SJSA1 (cell line): ENCODE results near the gene MDFI. TPM values are rescaled to one million over a fixed set of nuclear protein-coding genes. Genes with fewer than 3 reads are reported as not detected.

Experiments used
- DNase-seq, 2 experiments: peaks; one replicate each; pipeline ENCODE4 v3.0.0-alpha.2; 2015 to 2020; ENCODE audit warnings: low spot score in 2 of 2, low read depth in 1 of 2
- H3K27ac ChIP-seq: fragments of 250-450 bp; sonication (Bioruptor Pico); 2 replicates; pipeline ENCODE4 v1.5.1; 2020; ENCODE audit warnings: mild to moderate bottlenecking, moderate library complexity
- H3K27me3 ChIP-seq: fragments of 250-450 bp; sonication (Bioruptor Pico); replicated peaks from 2 replicates; pipeline ENCODE4 v1.5.1; 2020; ENCODE audit warnings: mild to moderate bottlenecking, moderate library complexity
- H3K36me3 ChIP-seq: fragments of 250-450 bp; sonication (Bioruptor Pico); 2 replicates; pipeline ENCODE4 v1.5.1; 2020; ENCODE audit warnings: mild to moderate bottlenecking
- H3K4me1 ChIP-seq: fragments of 250-450 bp; sonication (Bioruptor Pico); replicated peaks from 2 replicates; pipeline ENCODE4 v1.6.1; 2021; ENCODE audit warnings: mild to moderate bottlenecking
- H3K4me3 ChIP-seq: fragments of 250-450 bp; sonication (Bioruptor Pico); 2 replicates; pipeline ENCODE4 v1.5.1; 2020; ENCODE audit warnings: mild to moderate bottlenecking
- H3K9me3 ChIP-seq: fragments of 250-450 bp; sonication (Bioruptor Pico); replicated peaks from 2 replicates; pipeline ENCODE4 v1.5.1; 2020; ENCODE audit warnings: mild to moderate bottlenecking
- total RNA-seq: library from RNA; depleted of rRNA; stranded (reverse); fragments of >200 nt; shearing (Covaris generic); gene quantifications from 2 replicates; pipeline ENCODE4 v1.2.3, GENCODE V29; 2014

Gene MDFI
- total RNA-seq, 1 experiment from 2014 or later: not detected

GRCh38 chr6:41597246-41598000 lies 40.8 kb upstream of the MDFI start:
- Histone ChIP-seq H3K4me3 (no peak overlapping the region), H3K27ac (no peak overlapping the region), H3K9me3 (no peaks in the 10 kb centered on the region), H3K4me1 (peaks cover 36% of the 10 kb centered on the region), H3K27me3 (no peaks in the 10 kb centered on the region), H3K36me3 (peaks cover 52% of the 10 kb centered on the region)
- no peak for DNase-seq

GRCh38 chr6:41598670-41599014 lies 39.6 kb upstream of the MDFI start:
- H3K4me1 ChIP-seq: peaks cover 46% of the 10 kb centered on the region
- no peak for DNase-seq
- H3K27ac ChIP-seq: no peak overlapping the region

DNA sequence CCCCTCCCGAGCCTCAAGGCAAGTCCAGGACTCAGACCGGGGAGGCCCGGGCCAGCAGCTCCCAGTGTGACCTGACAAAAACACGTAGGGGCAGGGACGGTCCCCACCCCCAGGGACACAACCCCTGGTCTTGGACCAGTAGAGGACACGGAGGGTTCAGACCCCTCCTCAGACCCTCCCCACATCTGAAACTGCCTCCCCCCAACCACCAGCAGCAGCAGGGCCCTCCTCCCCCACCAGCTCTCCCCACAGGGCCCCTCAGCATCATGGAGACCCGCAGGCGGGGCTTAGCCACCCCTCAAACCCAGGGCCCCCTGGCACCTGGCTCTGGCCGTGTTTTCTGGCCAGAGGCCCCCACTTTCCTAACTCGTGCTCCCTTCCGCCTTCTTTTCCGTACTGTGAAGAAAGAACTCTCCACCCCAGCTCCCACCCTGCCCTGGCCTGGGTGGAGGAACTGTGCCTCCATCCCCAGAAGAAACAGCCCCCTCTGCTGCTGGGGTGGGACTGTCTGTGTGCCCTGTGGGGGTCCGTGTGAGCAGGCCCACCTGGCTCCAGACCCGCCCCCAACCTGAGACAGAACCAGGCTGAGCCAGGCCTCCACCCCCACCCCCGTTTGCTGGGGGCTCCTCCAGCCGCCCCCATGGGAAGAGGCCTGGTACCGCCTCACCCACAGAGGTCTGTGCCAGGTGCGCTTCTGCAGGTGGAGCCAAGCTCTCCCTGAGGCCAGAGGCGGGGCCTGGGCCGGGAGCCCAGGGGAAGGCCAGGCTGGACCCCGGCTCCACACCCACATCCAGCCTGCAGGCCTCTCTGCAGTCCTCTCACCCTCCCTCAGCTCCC lies 39.0 kb upstream of the MDFI start:
- Histone ChIP-seq H3K27me3 (no peaks in the 10 kb centered on the region), H3K4me3 (no peak overlapping the region), H3K27ac (no peak overlapping the region), H3K36me3 (peaks cover 43% of the 10 kb centered on the region), H3K9me3 (no peaks in the 10 kb centered on the region), H3K4me1 (peaks cover 46% of the 10 kb centered on the region)
- DNase-seq: no peak

More at GRCh38 chr6:41598670-41599014, 39.6 kb upstream of the MDFI start:
- Histone ChIP-seq H3K9me3 (no peaks in the 10 kb centered on the region), H3K27me3 (no peaks in the 10 kb centered on the region), H3K4me3 (no peak overlapping the region), H3K36me3 (peaks cover 43% of the 10 kb centered on the region)

GRCh38 chr6:41599852-41600445 lies 38.3 kb upstream of the MDFI start:
- H3K27ac ChIP-seq: no peak overlapping the region
- H3K9me3 ChIP-seq: no peaks in the 10 kb centered on the region
- H3K36me3 ChIP-seq: peaks cover 38% of the 10 kb centered on the region
- H3K4me1 ChIP-seq: peaks cover 46% of the 10 kb centered on the region
- DNase-seq: peak in 1 of 2 experiments; percentile 38
- H3K27me3 ChIP-seq: no peaks in the 10 kb centered on the region
- no peak overlapping the region for H3K4me3 ChIP-seq

GRCh38 chr6:41600499-41601247 lies 37.6 kb upstream of the MDFI start:
- H3K27ac ChIP-seq: no peak overlapping the region
- no peak overlapping the region for H3K4me3 ChIP-seq
- no peak for DNase-seq
- peaks cover 46% of the 10 kb centered on the region for H3K4me1 ChIP-seq
- H3K36me3 ChIP-seq: peaks cover 35% of the 10 kb centered on the region
- no peaks in the 10 kb centered on the region for H3K9me3 ChIP-seq
- no peaks in the 10 kb centered on the region for H3K27me3 ChIP-seq

DNA sequence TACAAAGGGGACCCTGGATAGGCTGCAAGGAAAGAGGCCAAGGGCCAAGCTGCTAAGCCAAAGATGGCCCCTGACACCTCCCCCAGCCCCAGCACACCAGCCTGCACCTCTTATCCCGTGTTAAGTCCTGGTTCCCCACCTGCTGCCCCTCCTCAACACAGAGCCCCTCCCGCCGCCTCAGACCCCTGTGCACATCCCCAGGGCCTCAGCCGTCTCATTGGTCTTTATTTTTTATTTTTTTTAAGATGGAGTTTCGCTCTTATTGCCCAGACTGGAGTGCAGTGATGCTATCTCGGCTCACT lies 37.1 kb upstream of the MDFI start:
- H3K27ac ChIP-seq: no peak overlapping the region
- H3K36me3 ChIP-seq: peaks cover 31% of the 10 kb centered on the region
- peaks cover 46% of the 10 kb centered on the region for H3K4me1 ChIP-seq
- no peaks in the 10 kb centered on the region for H3K27me3 ChIP-seq
- no peak overlapping the region for H3K4me3 ChIP-seq
- no peaks in the 10 kb centered on the region for H3K9me3 ChIP-seq
- no peak for DNase-seq

DNA sequence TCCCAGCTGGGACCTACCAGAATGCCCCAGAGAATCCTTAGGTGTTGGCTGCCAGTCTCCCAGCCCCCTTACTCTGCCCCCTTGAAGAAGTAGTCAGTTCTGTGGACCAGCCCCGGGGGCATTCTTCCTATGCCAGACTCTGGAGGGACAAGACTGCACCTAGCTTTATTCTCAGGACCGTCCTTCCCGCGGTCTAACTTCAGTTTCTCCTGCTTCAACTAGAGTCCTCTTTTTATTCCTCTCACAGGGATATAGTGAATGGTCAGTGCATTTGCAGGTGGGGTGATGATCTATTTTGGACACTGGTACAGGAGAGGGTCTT lies 35.9 kb upstream of the MDFI start:
- Histone ChIP-seq H3K36me3 (peaks cover 19% of the 10 kb centered on the region), H3K4me1 (peaks cover 46% of the 10 kb centered on the region), H3K4me3 (no peak overlapping the region), H3K27me3 (no peaks in the 10 kb centered on the region), H3K27ac (no peak overlapping the region), H3K9me3 (no peaks in the 10 kb centered on the region)
- no peak for DNase-seq

GRCh38 chr6:41602864-41603608 lies 35.2 kb upstream of the MDFI start:
- Histone ChIP-seq H3K4me3 (no peak overlapping the region), H3K27me3 (no peaks in the 10 kb centered on the region), H3K27ac (no peak overlapping the region), H3K4me1 (peaks cover 46% of the 10 kb centered on the region), H3K9me3 (no peaks in the 10 kb centered on the region), H3K36me3 (peaks cover 17% of the 10 kb centered on the region)
- peak; percentile 83 to 84 for DNase-seq

GRCh38 chr6:41604006-41604405 lies 34.3 kb upstream of the MDFI start:
- H3K36me3 ChIP-seq: peaks cover 9% of the 10 kb centered on the region
- H3K27ac ChIP-seq: no peak overlapping the region
- H3K4me1 ChIP-seq: peaks cover 44% of the 10 kb centered on the region
- no peak for DNase-seq
- no peaks in the 10 kb centered on the region for H3K27me3 ChIP-seq
- no peak overlapping the region for H3K4me3 ChIP-seq
- no peaks in the 10 kb centered on the region for H3K9me3 ChIP-seq

GRCh38 chr6:41605649-41606048 lies 32.6 kb upstream of the MDFI start:
- Histone ChIP-seq H3K36me3 (no peaks in the 10 kb centered on the region), H3K9me3 (no peaks in the 10 kb centered on the region), H3K4me1 (peaks cover 27% of the 10 kb centered on the region), H3K4me3 (no peak overlapping the region), H3K27me3 (no peaks in the 10 kb centered on the region), H3K27ac (no peak overlapping the region)
- DNase-seq: no peak

- no peaks in the 10 kb centered on the region for H3K9me3 ChIP-seq
- H3K27me3 ChIP-seq: no peaks in the 10 kb centered on the region
- no peaks in the 10 kb centered on the region for H3K36me3 ChIP-seq
- H3K4me3 ChIP-seq: no peak overlapping the region
- H3K4me1 ChIP-seq: peaks cover 13% of the 10 kb centered on the region
- no peak for DNase-seq
- H3K27ac ChIP-seq: no peak overlapping the region
These were observed 31.2 kb upstream of the MDFI start for GRCh38 chr6:41607036-41607435.

- H3K27ac ChIP-seq: no peak overlapping the region
- H3K36me3 ChIP-seq: no peaks in the 10 kb centered on the region
- peaks cover 6% of the 10 kb centered on the region for H3K4me1 ChIP-seq
- DNase-seq: no peak
- H3K4me3 ChIP-seq: no peak overlapping the region
- no peaks in the 10 kb centered on the region for H3K9me3 ChIP-seq
- H3K27me3 ChIP-seq: no peaks in the 10 kb centered on the region
These were observed 30.5 kb upstream of the MDFI start for GRCh38 chr6:41607736-41608135.

GRCh38 chr6:41608443-41609151 lies 29.7 kb upstream of the MDFI start:
- Histone ChIP-seq H3K36me3 (no peaks in the 10 kb centered on the region), H3K27me3 (no peaks in the 10 kb centered on the region), H3K27ac (no peak overlapping the region), H3K4me3 (no peak overlapping the region), H3K9me3 (no peaks in the 10 kb centered on the region), H3K4me1 (no peaks in the 10 kb centered on the region)
- no peak for DNase-seq
